Stimulated activated CD4-positive, alpha-beta T cell treated with anti-CD3 and anti-CD28 coated beads, Interleukin-4, amount 100 ng/mL, for 4 hours (primary cell): Measurements from ENCODE around the gene TBX21.
A peak's percentile ranks its signal among the peaks of the same experiment; 100 is the strongest.

ENCODE experiments used
- DNase-seq, 2 experiments: peaks; one replicate each; pipeline ENCODE4 v3.0.0-alpha.2; 2020

Gene TBX21, protein sequence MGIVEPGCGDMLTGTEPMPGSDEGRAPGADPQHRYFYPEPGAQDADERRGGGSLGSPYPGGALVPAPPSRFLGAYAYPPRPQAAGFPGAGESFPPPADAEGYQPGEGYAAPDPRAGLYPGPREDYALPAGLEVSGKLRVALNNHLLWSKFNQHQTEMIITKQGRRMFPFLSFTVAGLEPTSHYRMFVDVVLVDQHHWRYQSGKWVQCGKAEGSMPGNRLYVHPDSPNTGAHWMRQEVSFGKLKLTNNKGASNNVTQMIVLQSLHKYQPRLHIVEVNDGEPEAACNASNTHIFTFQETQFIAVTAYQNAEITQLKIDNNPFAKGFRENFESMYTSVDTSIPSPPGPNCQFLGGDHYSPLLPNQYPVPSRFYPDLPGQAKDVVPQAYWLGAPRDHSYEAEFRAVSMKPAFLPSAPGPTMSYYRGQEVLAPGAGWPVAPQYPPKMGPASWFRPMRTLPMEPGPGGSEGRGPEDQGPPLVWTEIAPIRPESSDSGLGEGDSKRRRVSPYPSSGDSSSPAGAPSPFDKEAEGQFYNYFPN

DNA sequence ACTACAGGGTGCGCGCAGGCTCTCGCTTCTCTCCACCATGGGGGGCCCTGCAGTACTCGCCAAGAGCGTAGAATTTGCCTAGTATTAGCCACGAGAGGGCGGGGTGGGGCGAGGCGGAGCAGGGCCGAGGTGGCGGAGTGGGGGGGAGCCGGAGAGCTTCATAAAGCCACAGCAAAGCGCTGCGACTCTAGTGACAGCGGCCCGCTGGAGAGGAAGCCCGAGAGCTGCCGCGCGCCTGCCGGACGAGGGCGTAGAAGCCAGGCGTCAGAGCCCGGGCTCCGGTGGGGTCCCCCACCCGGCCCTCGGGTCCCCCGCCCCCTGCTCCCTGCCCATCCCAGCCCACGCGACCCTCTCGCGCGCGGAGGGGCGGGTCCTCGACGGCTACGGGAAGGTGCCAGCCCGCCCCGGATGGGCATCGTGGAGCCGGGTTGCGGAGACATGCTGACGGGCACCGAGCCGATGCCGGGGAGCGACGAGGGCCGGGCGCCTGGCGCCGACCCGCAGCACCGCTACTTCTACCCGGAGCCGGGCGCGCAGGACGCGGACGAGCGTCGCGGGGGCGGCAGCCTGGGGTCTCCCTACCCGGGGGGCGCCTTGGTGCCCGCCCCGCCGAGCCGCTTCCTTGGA, at the start of gene TBX21:
TBX21 (plus strand) TSS at position 190 of the 627 bp plus-strand sequence; CDS start at position 409, 219 bp downstream.
- DNase-seq = peak; percentile 91 to 94

DNA sequence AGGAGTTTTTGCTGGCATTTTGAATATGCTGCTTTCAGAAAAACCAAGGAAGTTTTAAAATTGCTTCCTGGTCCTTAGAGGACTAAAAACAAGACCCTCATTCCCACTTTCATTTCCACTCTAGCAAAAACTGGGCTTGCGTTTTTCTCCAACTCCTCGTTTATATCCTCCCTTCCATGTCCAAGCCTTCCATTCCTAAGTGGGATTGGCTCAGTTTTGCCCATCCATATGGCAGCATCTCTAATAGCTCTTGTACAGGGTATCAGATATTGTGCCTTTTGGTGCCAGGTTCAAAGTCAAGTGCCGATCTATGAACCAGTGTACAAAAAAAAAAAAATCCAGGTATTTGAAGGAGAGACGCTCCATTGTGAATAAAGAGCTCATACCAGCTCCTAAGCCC, 49.0 kb upstream of the TBX21 start:
- DNase-seq = no peak

DNA sequence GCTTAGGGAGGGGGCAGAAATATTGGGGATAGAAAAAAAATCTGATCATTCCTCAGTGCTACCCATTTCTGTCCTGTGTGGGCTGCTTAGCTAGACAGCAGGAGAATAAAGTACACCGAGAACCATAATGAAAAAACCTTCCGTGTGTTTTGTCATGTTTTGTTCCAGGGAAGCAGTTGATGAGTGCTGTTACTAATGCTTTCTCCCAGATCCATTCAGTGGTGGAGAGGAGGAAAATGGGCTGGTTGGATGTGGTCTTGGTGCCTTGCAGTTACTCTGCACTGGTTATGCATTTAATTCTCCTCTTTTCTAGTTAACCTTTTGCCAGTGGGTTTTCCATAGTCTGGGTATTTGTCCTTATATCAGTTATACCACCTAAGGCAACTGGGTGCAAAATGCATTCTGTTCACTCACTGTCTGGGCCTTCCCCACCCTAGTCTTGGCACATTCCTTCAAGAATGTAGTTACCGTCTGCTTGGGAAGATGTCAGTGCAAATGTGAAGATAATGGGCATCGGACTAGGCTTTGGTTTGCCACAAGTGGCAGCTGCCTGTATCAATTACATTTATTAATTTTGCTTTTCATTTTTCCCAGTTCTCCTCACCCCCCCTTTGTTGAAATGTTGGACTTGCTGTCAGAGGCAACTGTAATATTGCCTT, 48.4 kb upstream of the TBX21 start:
- DNase-seq = no peak

DNA sequence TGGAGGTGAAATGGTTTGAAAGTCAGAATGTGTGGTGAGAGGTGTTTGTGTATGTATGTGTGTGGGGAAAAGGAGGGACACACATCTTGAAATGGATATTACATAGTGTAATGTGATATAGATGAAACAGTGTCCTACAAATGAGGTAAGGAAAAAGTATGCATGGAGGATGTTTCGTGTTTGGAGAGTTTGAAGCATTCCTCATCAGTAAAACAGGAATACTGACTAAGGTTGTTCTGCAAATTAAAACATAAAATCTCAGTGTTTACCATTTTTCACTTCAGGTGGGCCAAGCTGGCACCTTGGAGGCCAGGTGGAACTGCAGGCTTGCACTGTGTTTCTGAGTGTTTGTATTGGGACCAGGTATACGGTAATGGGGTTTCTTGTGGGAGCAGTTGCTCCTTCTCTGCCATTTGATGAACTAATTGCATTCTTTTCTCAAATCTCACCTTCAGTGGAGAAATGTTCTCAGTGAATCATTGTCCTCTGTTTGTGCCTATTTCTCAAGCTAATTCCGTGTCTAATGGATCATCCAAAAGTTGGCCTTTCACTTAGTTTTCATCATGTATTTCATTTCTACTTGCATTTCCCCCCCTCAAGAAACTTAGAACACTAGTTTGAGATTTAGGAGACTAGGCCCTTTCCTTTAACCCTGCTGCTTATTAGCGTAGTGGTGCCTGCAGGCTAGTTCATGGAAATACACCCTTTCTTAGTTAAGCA, 47.3 kb upstream of the TBX21 start:
- no peak for DNase-seq

DNA sequence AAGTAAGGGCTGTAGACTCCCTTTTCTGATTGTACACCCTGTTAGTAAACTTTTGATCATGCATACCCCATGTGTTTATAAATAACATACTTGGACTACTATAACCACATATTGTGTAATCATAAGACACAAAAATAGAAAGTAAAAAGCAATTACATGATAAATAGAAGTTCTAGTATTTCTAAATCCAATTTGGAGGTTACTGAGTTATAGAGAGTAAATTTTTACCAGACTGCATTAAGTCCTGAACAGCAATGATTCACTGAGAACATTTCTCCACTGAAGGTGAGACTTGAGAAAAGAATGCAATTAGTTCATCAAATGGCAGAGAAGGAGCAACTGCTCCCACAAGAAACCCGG, 46.8 kb upstream of the TBX21 start:
- DNase-seq = no peak

DNA sequence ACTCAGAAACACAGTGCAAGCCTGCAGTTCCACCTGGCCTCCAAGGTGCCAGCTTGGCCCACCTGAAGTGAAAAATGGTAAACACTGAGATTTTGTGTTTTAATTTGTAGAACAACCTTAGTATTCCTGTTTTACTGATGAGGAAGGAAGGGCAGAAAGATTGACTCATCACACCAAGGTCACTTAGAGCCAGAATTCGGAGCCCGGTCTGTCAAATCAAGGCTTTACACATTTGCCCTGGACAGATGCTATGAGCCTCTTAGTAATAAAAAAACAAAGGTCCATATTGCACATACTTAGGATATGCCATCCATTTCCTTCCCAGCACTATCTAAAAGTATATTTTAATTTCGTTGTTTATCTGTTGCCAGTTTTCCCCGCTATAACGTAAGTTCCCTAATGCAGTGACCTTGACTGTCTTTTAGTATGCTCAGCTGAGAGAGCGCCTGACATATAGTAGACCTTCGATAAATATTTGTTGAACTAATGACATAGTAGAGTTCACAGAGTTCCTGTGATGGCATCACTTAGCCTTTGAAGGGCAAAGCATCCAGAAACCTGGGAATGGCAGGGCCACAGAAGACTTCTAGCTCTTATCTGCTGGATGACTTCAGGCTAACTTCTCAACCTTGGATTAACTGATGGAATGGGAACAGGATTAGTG, 46.2 kb upstream of the TBX21 start:
- no peak for DNase-seq

DNA sequence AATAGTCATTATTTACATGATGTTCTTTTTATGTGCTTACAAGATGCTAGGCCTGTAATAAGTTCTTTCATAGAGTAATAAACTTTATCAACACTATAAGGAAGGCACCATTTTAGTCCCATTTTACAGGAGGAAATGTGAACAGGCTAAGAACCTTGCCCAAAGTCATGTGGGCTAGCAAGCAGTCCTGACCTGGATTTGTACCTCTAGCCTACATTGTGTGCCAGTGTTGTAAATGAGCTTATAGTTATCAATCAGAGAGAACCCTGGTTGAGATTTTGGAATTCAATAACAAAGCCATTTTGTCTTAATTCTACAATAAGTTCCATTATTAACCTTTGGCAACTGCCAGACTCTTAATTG, 45.7 kb upstream of the TBX21 start:
- no peak for DNase-seq

DNA sequence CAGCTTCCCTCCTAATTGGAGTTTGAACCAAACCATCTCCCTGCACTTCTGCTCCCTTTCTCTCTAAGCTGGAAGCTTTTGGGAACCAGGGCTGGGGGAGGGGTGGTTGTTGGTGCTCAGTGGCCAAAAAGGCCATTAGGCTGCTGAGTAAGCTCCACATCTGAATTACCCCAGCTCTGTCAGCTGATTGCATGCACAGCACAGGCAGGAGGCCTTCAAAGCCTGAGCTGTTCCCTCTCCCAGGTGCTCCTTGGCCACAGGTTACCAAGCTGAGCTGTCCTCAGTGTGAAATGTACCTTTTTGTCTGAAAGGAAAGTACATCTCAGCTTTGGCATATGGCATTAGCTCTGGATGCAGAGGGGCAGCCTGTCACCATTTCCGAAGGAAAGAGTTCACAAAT, 45.3 kb upstream of the TBX21 start:
- no peak for DNase-seq

DNA sequence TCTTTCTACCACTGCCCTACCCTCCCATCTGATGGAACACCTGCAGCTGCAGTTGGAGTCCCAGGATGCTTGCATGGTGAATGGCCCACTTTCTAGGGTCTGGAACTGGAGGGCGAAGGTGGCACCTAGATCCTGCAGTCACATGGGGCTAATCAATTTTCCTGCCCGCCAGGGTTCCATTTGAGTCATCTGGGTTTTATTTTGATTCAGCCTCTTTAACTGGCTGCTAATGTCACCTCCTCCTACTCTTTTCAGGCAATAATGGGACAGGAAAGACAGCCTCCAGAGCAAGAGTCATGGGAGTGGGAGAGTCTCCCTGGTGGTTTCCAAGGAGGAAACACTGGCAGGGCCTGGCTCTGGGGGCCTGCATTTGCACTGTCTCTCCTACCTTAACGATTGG, 42.9 kb upstream of the TBX21 start:
- DNase-seq = no peak

DNA sequence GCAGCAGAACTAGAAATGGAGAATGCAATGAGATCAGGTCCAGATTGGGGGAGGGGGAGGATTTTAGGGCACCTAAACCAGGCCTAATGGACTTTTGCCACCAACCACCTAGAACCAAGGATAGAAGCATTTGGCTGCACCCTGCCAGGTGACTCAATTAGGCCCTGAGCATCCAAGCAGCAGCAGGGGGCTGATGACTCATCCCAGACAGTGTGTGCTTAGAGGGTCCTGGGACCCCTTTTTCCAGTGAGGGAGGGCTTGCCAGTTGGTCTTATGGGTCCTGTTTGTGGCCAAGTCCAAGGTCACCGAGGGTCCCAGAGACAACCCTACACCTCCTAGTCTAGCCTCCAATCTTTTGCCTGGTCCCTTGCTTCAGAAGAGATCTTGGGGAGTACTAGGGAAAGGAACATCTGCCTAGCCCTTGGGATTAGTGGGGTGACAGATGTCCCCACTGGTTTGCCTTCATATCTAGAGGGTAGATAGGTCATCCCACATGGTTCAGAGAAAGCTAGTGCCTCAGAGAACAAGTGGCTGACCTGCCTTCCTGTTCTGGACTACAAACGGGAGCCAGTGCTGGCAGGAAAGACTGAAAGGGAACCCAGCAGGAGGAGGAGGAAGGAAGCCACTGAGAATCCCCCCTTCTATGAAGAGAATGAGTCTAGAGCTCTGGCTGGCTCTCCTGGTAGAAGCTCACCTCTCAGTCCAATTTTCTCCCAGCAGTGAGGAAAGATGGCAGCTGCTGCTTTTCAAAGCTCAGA, 40.7 kb upstream of the TBX21 start:
- DNase-seq = no peak

DNA sequence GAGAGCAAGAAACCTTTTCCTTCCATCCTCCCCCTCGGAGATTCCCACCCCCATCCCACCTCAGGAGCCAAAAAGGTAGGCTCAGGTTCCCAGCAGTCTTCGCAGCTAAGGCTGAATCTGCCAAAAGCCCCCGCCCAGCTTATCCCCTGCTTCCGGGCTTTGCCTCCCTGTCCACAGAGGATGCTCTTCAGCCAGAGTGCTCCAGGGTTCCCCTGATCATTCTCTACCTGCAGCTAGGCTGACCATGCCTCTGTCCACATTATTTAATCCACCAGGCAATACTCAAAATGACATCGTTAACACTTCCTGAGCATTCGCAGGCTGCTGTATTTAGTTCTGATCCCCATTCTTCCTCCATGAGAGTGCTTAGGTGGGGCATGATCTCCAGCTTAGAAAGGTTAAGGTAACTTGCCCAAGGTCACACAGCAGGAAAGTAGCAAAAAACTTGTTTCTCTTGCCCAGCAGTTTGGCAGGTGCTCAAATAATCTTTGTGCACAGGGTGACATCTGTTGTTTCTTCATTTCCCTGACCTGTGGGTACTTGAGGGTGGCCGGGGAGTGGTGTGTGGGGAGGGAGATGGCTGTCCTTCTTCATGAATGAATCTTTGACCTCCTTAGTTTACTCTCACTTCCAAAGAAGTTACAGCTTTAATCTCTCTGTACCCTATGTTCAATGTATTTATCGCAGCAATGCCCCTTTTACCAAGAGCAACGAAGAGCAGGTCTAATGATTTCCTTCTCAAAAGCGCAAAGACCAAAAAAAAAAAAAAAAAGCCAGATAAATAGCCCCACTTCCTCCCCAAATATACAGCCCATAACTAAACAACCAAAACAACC, 39.9 kb upstream of the TBX21 start:
- DNase-seq = no peak

DNA sequence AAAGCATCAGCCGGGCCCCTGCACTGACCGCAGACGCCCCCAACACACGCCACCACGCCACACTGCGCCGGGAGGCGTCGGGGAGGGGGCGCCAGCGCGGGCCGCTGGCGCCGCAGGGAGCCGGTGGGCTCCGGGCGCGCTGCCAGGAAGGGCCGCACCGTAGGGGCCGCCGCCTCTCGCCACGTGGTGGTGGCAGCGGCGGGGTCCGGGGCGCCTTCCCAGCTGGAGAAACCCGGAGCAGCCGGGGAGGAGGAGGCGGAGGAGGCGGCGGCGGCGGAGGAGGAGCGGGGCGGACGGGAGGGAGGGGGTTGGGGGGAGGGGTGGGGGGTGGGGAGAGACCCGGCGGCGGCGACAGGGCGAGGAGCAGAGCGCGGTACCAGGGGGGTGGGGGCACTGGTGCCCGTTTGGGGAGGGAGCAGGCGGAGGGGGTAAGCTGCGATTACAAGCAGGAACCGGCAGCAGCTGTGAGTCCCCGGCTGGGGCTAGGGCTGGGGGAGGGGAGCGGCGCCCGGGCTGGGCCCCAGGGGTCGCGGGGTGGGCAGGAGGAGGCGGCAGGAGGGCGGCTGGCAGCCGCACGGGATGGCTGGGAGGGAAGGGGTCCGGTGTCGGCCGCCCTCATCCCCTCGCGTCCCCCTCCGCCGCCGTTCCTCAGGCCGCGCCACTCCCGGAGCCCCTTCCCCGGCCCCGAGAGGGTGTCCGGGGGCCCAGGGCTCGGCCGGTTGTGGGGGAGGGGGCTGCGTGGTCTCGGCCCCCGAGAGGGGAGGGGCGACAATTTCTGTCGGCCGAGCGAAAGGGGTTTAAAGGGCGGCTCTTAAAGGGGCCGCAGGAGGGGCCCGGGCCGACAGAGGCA, 39.1 kb upstream of the TBX21 start, which contains the start of gene TBKBP1:
TBKBP1 (plus strand) TSS at position 431 of the 850 bp plus-strand sequence. CDS start 1,952 bp downstream, outside the sequence.
- peak; percentile 65 to 79 for DNase-seq

DNA sequence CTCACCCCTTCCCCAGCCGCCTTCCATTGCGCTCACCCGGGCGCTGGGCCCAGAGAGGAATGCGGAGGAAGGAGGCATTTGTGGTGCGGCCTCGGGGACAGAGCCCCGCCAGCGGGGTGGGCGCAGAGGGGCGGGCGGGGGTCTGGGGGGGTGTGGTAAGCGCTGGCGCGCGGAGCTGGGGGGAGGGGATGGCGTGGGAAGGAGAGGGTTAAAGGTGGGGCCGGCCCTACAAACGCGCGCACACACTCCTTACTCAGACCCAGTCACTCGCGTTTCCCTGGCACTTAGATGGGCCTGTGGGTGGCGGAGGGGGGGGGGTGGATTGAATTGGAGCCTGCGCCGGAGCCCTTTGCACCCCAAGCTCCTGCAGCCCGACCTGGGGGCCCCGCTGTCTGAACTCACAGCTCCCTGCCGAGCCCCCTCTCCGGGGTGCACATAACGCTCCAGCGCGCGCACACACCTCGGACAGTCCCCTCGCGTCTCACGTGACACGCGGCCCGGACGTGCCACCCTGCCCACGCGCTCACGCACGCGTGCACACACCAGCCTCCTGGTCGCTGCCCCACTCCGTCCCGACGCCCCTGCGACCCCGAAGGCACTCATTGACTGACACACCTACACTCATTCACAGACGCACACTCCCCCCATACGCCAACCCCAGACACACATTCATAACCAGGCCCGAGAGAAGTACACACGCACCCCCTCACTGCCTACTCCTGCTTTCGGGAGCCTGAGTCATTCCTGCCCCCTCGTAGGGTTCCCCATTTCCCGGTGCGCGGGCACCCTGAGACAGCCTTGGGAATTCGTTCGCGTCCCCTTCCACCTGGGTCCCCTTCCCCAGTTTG, 38.2 kb upstream of the TBX21 start:
- peak; percentile 65 to 76 for DNase-seq

DNA sequence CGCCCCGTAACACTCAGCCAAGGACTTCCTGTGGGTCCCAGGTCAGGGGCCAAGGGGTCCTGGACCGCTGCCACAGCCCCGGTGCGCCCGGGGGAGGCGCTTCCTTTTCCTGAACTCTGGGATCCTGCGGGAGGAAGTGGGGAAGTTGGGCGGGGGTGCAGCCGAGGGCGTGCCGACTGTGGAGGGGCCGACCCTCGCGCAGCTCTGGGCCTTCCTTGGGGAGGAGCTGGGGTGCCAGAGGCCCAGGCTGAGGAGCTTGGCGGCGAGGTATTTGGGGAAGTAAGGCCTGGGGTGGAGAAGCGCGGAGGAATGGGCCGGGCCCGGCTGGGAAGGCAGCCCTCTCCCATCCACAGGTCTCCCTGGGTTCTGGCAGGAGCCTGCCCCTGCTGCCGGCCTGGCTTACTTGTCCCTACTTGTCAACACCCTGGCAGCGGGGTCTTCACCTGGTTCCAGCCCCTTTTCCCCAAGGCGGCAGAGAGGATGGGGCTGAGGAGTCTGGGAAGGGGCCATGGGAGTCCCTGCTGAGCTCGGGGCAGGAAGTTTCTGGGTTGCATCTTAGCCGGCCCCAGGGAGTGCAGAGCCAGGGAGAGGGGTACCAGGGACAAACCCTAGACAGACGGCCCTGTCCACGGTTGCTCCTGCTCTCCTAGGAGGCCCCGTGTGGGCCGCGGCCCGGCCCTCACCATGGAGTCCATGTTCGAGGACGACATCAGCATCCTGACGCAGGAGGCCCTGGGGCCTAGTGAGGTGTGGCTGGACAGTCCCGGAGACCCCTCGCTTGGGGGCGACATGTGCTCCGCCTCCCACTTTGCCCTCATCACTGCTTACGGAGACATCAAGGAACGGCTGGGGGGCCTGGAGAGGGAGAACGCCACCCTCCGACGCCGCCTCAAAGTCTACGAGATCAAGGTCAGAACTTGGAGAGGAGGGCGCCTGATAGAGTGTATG, 37.3 kb upstream of the TBX21 start:
- DNase-seq = peak in 1 of 2 experiments; percentile 24

DNA sequence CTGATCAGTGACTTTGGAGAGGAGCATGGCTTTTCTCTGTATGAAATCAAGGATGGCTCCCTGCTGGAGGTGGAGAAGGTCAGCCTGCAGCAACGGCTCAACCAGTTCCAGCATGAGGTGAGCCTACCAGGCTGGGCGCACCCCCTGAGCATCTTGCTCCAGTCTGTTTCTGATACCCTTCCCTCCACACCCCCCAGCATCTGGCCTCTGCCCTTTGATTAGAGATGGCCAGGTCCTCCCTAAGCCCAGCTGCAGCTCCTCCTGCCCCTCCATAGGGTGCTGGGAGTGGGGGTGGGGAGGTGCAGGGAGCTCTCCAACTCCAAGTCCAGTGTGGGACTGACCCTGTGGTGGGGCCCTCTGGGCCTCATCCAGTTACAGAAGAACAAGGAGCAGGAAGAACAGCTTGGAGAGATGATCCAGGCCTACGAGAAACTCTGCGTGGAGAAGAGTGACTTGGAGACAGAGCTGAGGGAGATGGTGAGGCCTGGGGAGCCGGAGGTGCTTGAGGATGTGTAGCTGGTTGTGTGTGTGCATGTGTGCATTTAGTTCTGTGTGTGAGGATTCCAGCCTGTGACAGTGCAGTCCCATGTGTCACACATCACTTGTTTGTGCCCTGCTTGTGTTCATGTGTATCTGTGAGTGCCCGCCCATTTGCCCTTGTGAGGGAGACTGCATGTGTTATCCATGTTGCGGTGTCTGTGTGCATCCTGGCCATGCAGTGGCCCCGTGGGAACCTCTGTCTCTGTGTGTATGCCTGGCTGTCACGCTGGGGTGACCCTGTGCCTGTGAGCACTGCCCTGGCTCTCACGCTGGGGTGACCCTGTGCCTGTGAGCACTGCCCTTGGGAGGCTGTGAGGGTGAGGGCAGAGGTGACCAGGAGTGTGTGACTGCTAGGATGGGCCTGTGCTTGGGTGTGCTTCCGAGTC, 36.1 kb upstream of the TBX21 start:
- DNase-seq = peak in 1 of 2 experiments; percentile 18
